GM19240 (cell line): ENCODE results near the gene LRRC56.

ENCODE experiments used
- DNase-seq: peaks from one replicate; pipeline ENCODE4 v3.0.0; 2011; ENCODE audit warnings: low spot score; ENCODE audit not compliant: insufficient read length

LRRC56 gene

DNA sequence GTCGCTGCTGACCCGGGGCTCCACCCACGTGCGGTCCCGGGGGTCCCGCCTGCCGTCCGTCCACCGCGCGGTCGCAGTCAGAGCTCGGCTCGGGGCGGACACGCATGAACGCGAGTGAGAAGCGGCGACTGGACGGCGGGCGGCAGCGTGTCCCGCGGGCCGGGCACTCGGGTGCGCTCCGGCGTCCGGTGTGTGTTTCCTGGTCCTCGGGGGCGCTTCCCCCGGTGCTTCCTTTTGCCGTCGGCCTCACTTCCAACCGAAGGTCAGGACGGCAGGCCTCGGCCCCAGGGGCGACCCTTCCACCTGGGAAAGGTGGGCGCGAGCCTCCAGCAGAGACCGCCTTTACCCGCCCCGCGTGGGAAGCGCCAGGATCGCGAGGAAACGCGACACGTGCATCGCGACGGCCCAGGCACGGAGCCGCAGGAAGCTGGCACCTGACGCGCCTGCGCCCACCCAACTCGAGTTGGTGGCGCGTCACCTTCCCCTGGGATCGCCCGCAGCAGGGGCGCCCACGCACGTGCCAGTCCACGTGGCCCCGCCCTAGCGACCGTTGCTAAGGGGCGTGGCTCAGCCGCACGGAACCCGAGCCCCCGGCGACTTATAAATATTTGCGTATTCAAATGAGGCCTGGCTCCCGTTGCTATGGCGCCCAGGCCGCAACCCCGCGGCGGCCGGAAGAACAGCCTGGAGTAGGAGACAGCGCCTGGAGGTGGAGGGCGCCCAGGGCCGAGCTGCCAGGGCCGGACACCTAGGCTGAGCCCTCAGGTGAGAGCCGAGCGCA is at the start of gene LRRC56:
Gene LRRC56, plus strand, starts transcription at position 687 of the 781 bp plus-strand sequence. CDS start 3,158 bp downstream, outside the sequence.
- DNase-seq = peak; percentile 98

- no peak for DNase-seq
Observed at GRCh38 chr11:487571-488021, 49.7 kb upstream of the LRRC56 start.

GRCh38 chr11:488062-488461 is 49.3 kb upstream of the LRRC56 start:
- DNase-seq = no peak

GRCh38 chr11:488579-488978 is 48.7 kb upstream of the LRRC56 start:
- DNase-seq = no peak

GRCh38 chr11:488992-489391 is 48.3 kb upstream of the LRRC56 start:
- no peak for DNase-seq

- DNase-seq = no peak
Observed at GRCh38 chr11:489610-490185, 47.6 kb upstream of the LRRC56 start.

DNA sequence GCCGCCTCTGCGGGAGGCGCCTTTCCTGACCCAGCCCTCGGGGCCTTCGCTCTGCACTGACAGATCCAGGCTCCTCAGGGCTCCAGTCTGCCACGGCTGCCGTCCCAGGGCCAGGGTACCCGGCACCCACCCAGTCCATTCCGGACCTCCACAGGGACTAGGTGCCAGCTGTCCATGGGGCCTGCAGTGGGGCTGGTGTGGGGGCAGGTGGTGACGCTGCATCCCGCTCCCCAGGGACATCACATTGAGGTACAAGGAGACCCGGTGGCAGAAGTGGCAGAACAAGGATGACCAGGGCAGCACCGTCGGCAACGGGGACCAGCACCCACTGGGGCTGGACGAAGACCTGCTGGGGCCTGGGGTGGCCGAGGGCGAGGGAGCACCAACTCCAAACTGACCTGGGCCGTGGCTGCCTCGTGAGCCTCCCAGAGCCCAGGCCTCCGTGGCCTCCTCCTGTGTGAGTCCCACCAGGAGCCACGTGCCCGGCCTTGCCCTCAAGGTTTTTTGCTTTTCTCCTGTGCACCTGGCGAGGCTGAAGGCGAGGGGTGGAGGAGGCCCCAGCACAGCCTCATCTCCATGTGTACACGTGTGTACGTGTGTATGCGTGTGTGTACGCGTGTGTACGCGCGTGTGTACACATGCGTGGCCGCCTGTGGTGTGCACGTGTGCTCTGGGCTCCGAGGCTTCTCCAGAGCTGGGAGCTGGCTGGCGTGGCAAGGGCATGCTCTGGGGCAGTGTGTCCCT is 47.0 kb upstream of the LRRC56 start:
- DNase-seq = no peak

- no peak for DNase-seq
Observed at GRCh38 chr11:490930-491260, 46.4 kb upstream of the LRRC56 start.

DNA sequence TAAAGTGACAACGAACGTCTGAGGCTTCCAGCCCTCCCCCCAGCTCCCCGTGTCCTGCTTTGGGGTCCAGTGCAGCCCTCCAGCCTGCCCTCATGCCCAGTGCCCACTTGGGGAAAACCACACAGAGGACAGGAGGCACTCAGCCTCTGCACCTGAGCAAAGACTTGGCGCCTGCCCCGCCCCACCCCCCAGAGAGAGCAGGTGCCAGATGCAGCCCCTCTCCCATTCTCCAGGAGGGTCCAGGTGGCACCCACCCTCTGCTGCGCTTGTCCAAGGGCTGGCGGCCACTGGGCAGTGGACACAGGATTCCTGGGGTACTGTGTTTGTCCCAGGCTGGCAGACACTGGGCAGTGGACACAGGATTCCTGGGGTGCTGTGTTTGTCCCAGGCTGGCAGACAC is 46.0 kb upstream of the LRRC56 start:
- DNase-seq = no peak

DNA sequence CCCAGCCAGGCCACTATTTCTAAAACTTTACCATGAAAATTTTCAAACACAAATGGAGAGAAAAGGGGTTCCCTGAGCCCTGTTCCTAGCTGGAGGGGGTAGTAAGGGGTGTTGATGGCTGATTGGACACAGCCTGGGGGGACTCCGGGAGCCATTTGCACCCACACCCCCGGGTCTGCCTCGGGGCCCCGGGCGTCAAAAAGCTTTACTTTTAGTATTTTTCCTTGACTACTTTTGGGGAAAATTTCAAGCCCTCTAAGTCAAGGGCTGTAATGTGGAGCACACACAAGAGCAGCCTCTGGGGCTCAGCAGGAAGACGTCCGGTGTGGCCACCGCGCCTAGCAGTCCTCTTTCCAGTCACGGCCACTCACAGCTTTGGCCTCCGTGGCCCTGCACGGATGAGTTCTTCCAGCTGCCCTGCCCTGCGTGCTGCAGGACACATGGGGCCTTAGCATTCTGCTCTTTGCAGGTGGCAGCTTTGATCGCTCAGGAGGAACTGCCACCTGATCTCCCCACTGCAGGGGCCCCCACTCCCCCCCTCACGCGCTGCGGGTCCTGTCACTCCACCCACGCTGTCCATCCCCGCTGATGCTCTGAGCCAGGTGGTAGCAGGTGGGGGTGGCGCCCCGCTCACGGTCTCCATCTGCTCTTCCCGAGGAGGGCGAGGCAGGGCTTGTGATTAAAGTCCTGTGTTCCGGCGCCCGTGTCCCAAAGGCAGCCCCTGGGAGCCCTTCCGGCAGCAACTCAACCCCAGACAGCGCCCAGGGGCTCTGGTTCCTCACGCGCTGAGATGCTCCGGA is 44.7 kb upstream of the LRRC56 start:
- DNase-seq = no peak

DNA sequence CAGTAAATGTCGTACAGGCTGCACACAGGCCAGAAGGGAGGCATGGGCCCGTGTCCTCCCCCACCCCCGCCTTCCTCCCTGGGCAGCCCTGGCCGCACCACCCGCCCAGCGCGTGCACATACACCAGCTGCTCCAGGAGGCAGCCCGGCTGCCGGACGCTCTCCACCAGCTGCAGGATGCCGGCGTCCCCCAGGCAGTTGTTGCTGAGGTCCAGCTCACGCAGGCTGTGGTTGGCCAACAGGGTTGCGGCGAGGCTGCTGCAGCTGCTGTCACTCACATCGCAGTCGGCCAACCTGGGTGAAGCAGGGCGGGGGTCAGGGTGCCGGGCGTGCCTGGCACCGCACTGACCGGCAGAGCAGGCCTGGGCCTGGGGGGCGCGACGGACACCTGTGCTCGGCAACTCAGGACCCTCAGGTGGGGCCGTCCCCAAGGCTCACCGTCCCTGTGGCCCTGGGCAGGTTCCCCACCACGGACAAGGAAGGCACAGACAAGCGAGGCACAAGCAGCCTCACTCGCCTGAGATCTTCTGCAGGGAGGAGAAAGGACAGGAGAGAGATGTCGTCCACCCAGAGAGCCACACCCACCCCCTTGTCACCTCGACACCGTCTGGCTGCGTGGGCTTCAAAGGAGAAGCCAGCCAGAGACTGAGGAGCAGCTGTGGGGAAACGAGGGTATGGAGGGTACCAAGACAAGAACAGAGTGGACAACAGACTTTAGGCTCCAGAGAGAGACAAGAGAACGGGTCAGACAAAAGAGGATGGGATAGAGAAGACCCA is 42.4 kb upstream of the LRRC56 start:
- no peak for DNase-seq

DNA sequence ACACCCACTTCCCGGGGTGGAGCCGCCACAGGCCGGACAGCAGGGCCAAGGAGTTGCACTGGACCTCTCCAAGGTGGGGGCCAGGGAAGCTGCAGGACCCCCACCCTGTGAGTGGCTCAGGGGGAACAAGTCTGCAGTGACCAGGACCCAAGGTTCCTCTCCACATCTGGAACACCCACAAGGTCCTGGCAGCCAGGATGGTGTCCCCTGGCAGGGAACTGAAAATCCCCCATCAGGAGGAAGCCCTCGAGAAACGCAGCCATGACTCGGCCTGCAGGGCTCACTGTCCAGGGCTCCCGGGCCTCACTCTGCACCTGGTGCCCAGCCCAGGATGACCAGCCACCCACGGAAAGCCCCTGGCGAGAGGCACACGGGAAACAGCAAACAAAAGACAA is 41.8 kb upstream of the LRRC56 start:
- DNase-seq = no peak

GRCh38 chr11:496834-497564 is 40.3 kb upstream of the LRRC56 start:
- DNase-seq = no peak

DNA sequence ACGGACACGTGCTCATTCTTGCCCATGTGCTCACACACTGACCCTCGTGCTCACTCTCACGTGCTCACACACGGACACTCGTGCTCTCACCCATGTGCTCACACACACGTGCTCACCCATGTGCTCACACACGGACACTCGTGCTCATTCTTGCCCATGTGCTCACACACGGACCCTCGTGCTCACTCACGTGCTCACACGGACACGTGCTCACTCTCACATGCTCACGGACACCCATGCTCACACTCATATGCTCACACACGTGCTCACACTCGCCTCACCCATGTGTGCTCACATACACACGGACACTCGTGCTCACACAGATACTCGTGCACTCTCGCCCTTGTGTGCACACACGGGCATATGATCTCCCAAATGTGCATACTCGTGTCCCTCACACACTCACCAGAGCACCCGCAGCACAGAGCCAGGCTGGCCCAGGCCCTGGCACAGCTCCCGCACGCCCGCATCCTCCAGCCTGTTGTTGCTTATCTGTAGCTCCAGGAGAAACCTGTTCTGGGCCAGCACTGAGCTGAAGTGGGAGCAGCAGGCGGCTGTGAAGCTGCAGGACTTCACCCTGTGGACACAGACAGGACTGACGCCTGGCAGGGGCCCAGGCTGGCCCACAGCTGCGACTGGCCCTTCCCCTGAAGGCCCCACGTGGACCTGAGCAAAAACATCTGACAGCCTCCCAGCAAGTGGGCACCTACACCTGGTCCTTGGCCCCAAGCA is 39.6 kb upstream of the LRRC56 start:
- no peak for DNase-seq

DNA sequence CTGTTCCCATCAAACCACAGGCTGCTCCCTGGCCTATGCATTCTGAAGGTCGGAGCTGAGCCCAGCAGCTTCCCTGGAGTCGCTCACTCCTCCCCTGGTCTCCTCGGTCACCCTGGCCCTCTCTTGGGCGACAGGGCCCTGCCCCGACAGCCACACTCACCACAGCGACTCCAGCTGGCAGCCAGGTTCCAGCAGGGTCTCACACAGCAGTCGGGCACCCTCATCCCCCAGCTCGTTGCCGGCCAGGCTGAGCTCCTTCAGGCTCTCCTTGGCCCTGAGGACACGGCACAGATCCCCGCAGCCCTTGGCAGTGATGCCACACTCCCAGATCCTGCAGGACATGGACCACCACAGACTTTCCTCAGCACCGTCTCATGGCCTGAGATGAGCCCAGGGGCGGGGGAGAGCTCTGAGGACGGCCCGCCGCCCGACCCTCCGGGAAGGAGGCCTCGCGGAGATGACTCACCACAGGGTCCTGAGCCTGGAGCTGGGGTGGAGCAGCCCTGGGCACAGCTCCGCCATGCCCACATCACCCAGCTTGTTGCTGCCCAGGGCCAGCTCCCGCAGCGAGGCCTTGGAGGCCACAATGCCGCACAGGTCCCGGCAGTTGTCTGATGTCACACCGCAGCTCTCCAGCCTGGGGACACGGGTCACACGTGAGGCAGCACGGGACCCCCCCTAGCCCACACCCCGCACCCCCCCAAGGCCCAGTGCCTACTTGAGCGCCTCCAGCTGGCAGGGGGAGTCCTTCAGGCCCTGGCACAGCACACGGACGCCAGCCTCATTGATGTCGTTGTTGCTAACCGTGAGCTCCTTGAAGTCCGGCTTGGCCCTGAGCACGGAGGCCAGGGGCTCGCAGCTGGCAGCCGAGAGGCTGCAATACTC is 38.8 kb upstream of the LRRC56 start:
- DNase-seq = no peak

DNA sequence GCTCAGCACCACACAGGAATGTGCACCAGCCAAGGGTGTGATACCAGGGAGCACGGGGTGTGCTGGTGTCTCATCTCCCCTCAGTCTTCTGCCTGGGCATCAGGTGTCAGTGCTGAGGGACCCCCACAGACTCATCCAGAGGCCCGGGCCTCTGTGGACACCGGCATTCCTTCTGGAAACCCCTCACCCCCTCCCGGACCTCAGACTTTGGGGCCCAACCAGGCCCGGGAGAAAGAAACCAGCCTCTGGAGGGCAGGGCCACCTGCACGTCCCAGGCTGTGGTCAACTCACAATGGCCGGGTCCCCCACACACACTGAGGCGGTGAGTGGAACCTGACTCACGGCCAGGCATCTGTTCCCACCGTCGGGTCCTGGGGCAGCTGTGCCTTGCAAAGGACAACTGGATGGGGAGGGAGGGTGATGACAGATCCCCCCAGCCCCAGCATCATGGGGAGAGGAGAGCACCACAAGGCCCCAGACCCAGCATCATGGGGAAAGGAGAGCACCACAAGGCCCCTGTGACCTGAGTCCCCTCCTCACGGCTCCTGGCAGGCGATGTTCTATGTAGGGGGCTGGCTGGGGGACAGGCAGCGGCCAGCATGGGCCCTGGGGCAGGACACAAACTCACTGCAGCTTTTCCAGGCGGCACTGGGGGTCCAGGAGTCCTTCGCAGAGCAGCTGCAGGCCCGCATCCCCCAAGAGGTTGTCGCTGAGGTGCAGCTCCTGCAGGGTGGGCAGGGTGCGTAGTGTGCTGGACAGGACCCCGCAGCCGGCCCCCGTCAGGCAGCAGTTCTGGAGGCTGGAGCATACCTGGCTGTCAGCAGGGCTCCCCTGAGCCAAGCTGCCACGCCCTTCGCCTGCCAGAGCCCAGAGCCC is 37.9 kb upstream of the LRRC56 start:
- no peak for DNase-seq

GRCh38 chr11:501001-501682 is 36.2 kb upstream of the LRRC56 start:
- DNase-seq = no peak
